Stimulated activated CD4-positive, alpha-beta T cell treated with anti-CD3 and anti-CD28 coated beads, TNF-alpha, amount 100 ng/mL, for 4 hours (primary cell): ENCODE results near the gene RHBDD2.
"Not testable (repeated sequence)": the region's sequence is repeated elsewhere in the genome, so short reads cannot be mapped to it uniquely, and the experiment has no call there.

ENCODE experiments used
- DNase-seq, 3 experiments: peaks; one replicate each; pipeline ENCODE4 v3.0.0-alpha.2; 2020; ENCODE audit warnings: low read depth in 3 of 3

The RHBDD2 gene

DNA sequence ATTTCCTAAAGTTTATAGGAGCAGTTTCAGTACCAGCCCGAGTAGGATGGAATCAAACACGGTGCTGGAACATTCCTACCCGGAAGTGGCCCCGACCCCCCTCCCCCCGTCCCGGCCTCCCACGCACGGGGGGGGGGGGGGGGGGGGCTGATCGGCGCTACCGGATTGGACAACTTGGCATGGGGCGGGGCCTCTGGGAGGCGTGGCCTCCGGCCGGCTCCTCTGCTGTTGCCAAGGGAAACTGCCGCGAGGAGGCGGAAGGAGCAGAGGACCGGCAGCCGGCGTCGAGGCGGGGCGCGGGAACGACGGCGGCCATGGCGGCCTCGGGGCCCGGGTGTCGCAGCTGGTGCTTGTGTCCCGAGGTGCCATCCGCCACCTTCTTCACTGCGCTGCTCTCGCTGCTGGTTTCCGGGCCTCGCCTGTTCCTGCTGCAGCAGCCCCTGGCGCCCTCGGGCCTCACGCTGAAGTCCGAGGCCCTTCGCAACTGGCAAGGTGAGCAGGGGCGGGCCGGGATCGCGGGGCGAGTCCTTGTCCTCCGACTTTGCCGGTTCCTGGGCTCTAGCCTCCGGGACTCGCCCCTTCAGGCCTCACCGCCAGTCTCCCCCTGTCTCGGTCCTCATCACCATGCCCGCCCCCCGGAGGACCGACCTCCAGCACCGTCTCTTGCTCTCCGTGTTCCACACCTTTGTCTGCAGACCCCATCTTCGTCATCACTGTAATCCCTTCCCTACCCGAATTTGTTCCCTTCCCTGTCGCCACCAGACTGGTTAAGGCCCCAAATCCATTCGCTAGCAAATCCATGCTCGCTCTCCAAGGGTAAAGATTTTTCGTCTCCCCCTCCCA lies at the start of gene RHBDD2:
RHBDD2 (plus strand) TSS at position 266 of the 843 bp plus-strand sequence; CDS start at position 315, 49 bp downstream.
- peak; percentile 95 to 96 (median 96) for DNase-seq

DNA sequence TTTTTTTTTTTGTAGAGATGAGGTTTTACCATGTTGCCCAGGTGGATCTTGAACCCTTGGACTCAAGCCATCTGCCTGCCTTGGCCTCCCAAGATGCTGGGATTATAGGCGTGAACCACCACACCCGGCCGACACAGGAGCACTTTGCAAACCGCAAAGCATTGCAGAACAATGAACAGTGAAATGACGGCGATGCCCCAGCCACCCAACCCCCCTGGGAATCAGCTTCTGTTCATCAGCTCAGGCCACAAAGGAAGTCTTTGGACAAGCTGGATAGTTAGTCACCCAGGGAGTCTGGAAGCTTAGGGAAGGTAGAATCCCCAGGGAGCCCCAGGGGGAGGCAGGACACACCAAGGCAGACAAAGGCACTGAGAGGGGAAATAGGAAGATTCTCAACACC lies 49.2 kb upstream of the RHBDD2 start:
- not testable (repeated sequence) for DNase-seq

GRCh38 chr7:75830978-75831377 lies 47.9 kb upstream of the RHBDD2 start:
- no peak for DNase-seq

DNA sequence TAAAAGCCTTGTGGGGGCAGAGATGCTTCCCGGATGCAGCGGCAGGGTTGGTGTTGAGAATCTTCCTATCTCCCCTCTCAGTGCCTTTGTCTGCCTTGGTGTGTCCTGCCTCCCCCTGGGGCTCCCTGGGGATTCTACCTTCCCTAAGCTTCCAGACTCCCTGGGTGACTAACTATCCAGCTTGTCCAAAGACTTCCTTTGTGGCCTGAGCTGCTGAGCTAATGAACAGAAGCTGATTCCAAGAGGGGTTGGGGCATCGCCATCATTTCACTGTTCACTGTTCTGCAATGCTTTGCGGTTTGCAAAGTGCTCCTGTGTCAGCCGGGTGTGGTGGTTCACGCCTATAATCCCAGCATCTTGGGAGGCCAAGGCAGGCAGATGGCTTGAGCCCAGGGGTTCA lies 45.2 kb upstream of the RHBDD2 start:
- DNase-seq, result not testable (repeated sequence)

GRCh38 chr7:75835688-75836285 lies 43.0 kb upstream of the RHBDD2 start:
- DNase-seq, result no peak

DNA sequence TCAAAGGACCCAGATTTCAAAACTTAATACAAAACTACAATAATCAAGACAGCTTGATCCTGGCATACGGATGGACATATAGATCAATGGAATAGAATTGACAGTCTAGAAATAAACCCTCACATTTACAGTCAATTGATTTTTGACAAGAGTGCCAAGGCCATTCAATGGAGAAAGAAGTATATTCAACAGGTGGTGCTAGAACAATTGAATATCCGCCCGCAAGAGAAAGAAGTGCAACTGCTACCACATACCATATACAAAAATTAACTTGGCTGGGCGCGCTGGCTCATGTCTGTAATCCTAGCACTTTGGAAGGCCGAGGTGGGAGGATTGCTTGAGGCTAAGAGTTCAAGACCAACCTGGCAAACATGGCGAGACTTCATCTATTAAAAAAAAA lies 42.0 kb upstream of the RHBDD2 start:
- DNase-seq, result no peak

DNA sequence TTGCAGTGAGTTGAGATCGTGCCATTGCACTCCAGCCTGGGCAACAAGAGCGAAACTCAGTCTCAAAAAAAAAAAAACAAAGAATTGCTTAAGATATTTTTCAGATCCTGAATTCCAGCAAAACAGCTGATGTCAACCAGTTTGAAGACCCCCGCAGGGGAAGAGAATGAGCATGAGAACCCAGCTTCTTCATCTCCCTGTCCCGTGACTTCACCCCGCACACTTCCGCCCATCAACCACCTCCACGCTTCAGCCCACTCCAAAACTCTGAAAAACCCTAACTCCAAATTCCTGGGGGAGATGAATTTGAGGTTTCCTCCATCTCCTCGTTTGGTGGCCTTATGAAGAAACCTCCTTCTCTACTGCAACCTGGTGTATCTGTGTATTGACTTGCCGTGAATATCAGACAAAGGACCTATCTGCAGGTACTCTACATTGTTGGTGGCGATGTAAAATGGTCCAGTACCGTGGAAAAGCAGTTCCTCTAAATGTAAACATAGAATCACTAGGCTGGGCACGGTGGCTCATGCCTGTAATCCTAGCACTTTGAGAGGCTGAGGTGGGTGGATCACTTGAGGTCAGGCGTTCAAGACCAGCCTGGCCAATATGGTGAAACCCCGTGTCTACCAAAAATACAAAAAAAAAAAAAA lies 40.4 kb upstream of the RHBDD2 start:
- not testable (repeated sequence) for DNase-seq

- no peak for DNase-seq
These were observed 38.8 kb upstream of the RHBDD2 start for GRCh38 chr7:75840029-75840428.

DNA sequence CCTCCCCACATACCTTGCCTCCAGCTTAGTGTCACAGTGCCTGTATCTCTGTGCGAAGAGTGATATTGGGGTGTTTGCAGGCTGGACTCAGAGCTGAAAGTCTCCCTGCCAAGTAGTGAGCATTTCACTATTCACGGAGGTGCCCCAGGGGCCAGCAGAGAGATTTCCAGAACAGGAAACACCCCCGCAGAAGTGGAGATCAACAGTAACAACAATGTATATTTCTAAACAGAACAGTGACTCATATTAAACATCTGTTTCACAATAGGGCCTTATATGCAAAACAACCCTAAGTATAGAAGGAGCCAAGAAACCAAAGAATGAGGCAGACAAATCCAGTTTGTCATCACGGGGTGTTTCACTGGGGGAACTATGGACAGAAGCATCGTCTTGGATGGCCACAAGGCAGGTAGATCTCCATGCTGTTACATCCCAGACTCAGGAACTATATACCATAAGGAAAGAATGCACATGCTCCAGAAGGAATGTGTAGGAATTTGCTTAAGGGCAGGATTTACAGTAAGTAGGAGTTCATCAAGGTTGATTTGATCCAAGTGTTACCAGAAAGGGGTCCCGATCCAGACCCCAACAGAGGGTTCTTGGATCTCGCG lies 35.9 kb upstream of the RHBDD2 start:
- DNase-seq, result no peak

DNA sequence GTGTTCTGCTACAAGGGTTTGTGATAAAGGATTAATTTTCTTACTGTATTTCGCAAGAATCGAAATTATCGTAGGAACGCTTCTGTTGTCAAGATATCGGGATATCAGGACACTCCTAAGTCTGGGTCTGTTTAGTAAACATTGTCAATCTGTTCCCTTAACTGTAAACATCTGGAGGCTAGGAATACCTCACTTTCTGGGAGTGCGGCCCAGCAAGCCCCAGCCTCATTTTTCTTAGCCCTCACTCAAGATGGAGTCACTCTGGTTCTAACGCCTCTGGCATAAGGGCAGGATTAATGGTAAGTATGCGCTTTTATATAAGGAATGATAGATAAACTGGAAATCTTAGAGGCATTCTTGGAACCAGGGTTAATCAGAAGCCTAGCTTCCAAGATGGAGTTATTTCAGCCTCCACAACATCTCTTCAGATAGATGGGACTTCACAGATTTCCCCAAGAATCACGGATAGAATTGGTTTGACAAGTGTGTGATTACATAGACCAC lies 35.2 kb upstream of the RHBDD2 start:
- DNase-seq, result no peak

GRCh38 chr7:75844158-75844557 lies 34.7 kb upstream of the RHBDD2 start:
- DNase-seq, result no peak

DNA sequence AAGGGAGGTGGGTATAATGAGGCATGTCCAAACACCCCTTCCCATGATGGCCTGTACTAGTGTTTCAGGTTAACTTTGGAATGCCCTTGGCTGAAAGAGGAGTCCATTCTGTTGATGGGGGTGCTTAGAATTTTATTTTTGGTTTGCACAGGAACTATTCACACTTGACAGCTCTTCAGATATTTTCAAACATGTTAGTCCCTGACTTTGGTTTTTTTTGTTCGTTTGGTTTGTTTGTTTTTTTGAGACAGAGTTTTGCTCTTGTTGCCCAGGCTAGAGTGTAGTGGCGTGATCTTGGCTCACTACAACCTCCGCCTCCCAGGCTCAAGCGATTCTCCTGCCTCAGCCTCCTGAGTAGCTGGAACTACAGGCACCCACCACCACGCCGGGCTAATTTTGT lies 33.7 kb upstream of the RHBDD2 start:
- not testable (repeated sequence) for DNase-seq

DNA sequence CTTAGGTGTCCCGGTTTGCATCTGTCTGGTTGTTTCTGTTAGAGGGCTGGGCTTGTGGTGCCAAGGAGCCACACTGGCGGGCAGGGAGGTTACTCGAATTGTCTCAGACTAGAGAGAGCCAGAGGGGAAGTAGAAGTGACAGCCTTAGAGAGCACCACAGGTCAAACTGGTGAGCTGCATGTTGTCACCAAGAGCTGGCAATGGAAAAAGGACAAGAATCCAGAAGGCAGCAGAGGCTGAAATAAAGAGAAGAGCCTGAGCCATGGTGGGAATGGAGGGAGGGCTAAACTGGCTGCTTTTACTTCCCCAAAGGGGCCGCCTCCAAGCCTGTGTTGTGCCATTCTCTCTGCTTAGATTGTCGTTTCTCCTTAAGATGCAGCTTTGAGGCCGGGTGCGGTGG lies 31.1 kb upstream of the RHBDD2 start:
- DNase-seq, result no peak

DNA sequence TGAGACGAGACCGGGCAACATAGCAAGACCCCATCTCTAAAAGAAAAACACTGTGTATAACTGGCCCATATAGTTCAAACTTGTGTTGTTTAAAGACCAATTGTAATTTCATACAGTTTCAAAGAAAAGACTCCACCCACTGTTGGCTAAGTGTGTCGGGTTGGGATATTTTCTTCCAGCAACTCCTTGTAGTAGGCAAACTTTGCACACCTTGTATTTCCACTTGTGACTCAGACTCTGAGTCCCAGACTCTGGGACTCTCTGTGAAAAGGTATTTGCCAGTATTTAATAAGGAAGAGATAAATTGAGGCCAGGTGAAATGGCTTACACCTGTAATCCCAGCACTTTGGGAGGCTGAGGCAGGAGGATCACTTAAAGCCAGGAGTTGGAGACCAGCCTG lies 29.3 kb upstream of the RHBDD2 start:
- no peak for DNase-seq

DNA sequence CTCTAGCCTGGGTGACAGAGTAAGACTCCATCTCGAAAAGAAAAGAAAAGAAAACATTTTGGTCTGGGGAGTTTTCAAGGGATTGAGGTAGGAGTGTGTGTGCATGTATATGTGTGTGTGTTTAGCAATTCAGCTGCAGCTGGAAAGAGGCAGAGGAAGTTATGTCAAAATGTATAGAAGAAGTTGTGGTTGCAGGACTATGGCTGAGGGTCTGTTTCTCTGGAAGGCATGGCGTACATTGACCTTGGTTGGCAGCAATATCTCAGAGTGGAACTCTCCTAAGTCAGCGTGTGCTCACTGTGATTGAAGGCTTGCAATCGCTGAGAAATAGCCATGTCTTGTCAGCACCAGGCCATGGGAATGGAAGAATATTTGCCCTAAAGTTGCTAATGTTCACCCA lies 28.6 kb upstream of the RHBDD2 start:
- no peak for DNase-seq

- DNase-seq, result no peak
These were observed 24.6 kb upstream of the RHBDD2 start for GRCh38 chr7:75854233-75854632.

DNA sequence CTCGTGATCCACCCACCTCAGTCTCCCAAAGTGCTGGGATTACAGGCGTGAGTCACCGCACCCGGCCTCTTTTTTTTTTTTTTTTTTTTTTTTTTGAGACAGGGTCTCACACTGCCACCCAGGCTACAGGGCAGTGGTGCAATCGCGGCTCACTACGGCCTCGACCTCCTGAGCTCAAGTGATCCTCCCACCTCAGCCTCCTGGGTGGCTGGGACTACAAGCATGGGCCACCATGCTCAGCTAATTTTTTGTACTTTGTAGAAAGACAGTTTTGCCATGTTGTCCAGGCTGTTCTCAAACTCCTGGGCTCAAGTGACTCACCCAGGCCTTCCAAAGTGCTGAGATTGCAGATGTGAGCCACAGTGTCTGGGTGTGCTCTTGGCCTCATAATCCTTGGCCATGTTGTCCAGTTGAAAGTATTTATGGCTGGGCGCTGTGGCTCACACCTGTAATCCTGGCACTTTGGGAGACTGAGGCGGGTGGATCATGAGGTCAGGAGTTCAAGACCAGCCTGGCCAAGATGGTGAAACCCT lies 24.0 kb upstream of the RHBDD2 start:
- DNase-seq, result not testable (repeated sequence)

- DNase-seq, result no peak
These were observed 22.3 kb upstream of the RHBDD2 start for GRCh38 chr7:75856536-75856935.

DNA sequence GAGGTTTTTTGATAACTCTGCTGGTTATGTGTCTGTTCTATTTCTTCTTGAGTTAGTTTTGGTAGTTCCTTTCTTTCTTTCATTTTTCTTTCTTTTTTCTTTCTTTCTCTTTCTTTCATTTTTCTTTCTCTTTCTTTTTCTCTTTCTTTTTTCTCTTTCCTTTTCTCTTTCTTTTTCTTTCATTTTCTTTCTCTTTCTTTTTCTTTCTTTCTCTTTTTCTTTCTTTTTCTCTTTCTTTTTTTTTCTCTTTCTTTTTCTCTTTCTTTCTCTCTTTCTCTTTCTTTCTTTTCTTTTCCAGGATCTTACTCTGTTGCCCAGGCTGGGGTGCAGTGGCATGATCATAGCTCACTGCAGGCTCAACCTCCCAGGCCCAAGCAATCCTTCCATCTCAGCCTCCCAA lies 20.4 kb upstream of the RHBDD2 start:
- DNase-seq, result no peak

GRCh38 chr7:75861636-75862035 lies 17.2 kb upstream of the RHBDD2 start:
- no peak for DNase-seq

DNA sequence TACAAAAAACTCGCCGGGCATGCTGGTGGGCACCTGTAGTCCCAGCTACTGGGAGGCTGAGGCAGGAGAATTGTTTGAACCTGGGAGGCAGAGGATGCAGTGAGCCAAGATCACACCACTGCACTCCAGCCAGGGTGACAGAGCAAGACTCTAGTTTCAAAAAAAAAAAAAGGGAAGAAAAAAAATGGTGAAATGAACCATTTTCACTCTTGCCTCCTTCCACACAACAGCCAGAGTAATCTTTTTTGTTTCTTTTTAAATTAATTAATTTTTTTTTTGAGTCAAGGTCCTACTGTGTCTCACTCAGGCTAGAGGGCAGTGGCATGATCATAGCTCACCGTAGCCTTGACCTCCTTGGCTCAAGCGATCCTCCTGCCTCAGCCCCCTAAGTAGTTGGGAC lies 14.6 kb upstream of the RHBDD2 start:
- DNase-seq, result not testable (repeated sequence)

DNA sequence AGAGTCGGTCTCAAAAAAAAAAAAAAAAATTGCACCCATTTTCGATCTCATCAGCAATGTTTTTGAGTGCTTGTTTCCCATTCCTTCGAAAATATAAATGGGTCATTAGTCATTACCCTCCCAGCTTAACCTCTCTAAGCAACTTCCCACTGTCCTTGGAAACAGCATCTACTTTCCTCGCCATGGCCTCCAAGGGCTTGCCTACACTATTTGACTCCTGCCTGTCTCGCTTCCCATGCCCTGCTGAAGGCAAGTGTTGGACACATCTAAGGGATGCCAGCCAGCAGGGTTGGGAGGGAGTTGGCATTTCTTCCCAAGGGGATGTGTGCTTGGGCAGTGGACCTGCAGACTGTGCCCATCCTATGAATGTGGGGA lies 12.7 kb upstream of the RHBDD2 start:
- no peak for DNase-seq
